ENCODE measurements around the gene DDX56.

DDX56 gene

GRCh38 chr7:44535348-44536064 lies 38.2 kb downstream of the DDX56 start:
- peak; percentile 7 for DNase-seq (ENCODE audit: low spot score)

- peak; percentile 63 for DNase-seq (ENCODE audit: low spot score)
Observed at GRCh38 chr7:44534501-44534900, 39.2 kb downstream of the DDX56 start.

GRCh38 chr7:44534087-44534486 lies 39.6 kb downstream of the DDX56 start:
- DNase-seq (ENCODE audit: low spot score) = peak; percentile 2

- peak; percentile 20 for DNase-seq (ENCODE audit: low spot score)
Observed at GRCh38 chr7:44533301-44534055, 40.2 kb downstream of the DDX56 start.

- DNase-seq (ENCODE audit: low spot score) = peak; percentile 3
Observed at GRCh38 chr7:44531421-44532380, 42.0 kb downstream of the DDX56 start.

- peak; percentile 7 for DNase-seq (ENCODE audit: low spot score)
Observed at GRCh38 chr7:44530990-44531389, 42.7 kb downstream of the DDX56 start.

- DNase-seq (ENCODE audit: low spot score) = no peak
Observed at GRCh38 chr7:44524811-44525388, 48.8 kb downstream of the DDX56 start.

GRCh38 chr7:44522315-44522714 lies 51.4 kb downstream of the DDX56 start:
- DNase-seq (ENCODE audit: low spot score) = no peak

- peak; percentile 4 for DNase-seq (ENCODE audit: low spot score)
Observed at GRCh38 chr7:44521347-44522095, 52.2 kb downstream of the DDX56 start.

GRCh38 chr7:44520574-44520973 lies 53.1 kb downstream of the DDX56 start:
- DNase-seq (ENCODE audit: low spot score) = peak; percentile 2

GRCh38 chr7:44519546-44519945 lies 54.2 kb downstream of the DDX56 start:
- DNase-seq (ENCODE audit: low spot score) = no peak

- DNase-seq (ENCODE audit: low spot score) = peak; percentile 5
Observed at GRCh38 chr7:44518761-44519160, 54.9 kb downstream of the DDX56 start.

- DNase-seq (ENCODE audit: low spot score) = no peak
Observed at GRCh38 chr7:44517175-44517574, 56.5 kb downstream of the DDX56 start.
